ENCODE results near the gene ANKRD22. TPM values are rescaled to one million over a fixed set of nuclear protein-coding genes. Genes with fewer than 3 reads are reported as not detected.

ANKRD22 gene
- total and polyA plus RNA-seq, 7 donors = 2.4 to 26.9 (median 9.7) TPM; not detected in 4

GRCh38 chr10:88820748-88821401 is 30.8 kb downstream of the ANKRD22 start:
- Histone ChIP-seq H3K4me1 (peaks cover 0 to 9% (median 8%) of the 10 kb centered on the region in 4 donors), H3K4me3 (no peak overlapping the region), H3K36me3 (no peaks in the 10 kb centered on the region), H3K27me3 (no peaks in the 10 kb centered on the region), H3K27ac (no peak overlapping the region), H3K9me3 (no peaks in the 10 kb centered on the region)
- no peak for DNase-seq
- intact Hi-C loops (cut with DNase I) = no loop called here
- no peak for TF ChIP-seq EP300 (IDR thresholded peaks at IDR 0.05)
- TF ChIP-seq CTCF (IDR thresholded peaks at IDR 0.05) = no peak
- TF ChIP-seq POLR2A (IDR thresholded peaks at IDR 0.05) = no peak
- no peak for TF ChIP-seq POLR2AphosphoS5 (IDR thresholded peaks at IDR 0.05)

DNA sequence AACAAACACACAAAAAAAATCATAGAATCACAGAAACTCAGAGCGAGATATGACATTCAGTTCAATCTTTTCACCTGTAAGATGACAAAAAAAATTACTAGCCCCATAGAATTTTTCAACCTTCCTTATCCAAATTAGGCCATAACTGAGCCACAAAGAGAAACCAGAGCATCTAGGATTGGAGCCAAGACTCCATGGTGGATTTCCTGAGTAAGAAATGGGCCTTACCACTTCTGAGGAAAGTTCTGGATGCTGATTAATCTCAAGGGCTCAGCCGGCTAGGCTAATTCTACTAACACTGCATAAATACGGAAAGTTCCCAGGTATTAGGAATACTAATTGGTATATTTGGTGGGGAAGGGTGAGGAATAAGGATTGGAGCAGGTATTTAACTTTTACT is 32.4 kb downstream of the ANKRD22 start:
- no peaks in the 10 kb centered on the region for H3K36me3 ChIP-seq
- H3K27ac ChIP-seq = no peak overlapping the region
- TF ChIP-seq POLR2AphosphoS5 (IDR thresholded peaks at IDR 0.05) = no peak
- TF ChIP-seq CTCF (IDR thresholded peaks at IDR 0.05) = no peak
- TF ChIP-seq EP300 (IDR thresholded peaks at IDR 0.05) = no peak
- TF ChIP-seq POLR2A (IDR thresholded peaks at IDR 0.05) = no peak
- intact Hi-C loops (cut with DNase I) = no loop called here
- no peaks in the 10 kb centered on the region for H3K9me3 ChIP-seq
- H3K27me3 ChIP-seq = no peaks in the 10 kb centered on the region
- peaks cover 0 to 9% (median 8%) of the 10 kb centered on the region in 4 donors for H3K4me1 ChIP-seq
- no peak overlapping the region for H3K4me3 ChIP-seq
- DNase-seq = no peak
- 94 to 96% methylated on average over 3 of the region's 3 CpGs for WGBS, 2 donors

DNA sequence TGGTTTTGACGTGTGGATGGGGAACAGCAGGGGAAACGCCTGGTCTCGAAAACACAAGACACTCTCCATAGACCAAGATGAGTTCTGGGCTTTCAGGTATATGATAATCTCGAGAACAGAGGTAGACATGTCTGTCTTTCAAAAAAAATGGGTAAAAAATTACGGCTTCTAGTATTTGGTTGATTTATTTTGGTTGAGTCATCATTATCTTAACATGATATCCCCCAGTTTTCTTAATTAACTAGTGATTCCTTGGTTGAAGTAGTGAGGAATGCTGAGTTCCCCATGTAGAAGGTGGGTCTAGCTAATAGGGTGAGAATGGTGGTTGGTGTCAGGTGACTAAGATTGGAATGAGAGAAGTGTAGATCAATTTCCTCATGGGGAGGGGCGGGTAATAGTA is 38.4 kb downstream of the ANKRD22 start:
- no peak for TF ChIP-seq EP300 (IDR thresholded peaks at IDR 0.05)
- TF ChIP-seq CTCF (IDR thresholded peaks at IDR 0.05) = no peak
- 92 to 94% methylated on average over 6 of the region's 6 CpGs for WGBS, 2 donors
- intact Hi-C loops (cut with DNase I) = no loop called here
- H3K4me1 ChIP-seq = no peaks in the 10 kb centered on the region
- H3K36me3 ChIP-seq = no peaks in the 10 kb centered on the region
- DNase-seq = no peak
- H3K4me3 ChIP-seq = no peak overlapping the region
- H3K9me3 ChIP-seq = no peaks in the 10 kb centered on the region
- peaks cover 0 to 4% (median 0%) of the 10 kb centered on the region in 3 donors for H3K27me3 ChIP-seq
- H3K27ac ChIP-seq = no peak overlapping the region

DNA sequence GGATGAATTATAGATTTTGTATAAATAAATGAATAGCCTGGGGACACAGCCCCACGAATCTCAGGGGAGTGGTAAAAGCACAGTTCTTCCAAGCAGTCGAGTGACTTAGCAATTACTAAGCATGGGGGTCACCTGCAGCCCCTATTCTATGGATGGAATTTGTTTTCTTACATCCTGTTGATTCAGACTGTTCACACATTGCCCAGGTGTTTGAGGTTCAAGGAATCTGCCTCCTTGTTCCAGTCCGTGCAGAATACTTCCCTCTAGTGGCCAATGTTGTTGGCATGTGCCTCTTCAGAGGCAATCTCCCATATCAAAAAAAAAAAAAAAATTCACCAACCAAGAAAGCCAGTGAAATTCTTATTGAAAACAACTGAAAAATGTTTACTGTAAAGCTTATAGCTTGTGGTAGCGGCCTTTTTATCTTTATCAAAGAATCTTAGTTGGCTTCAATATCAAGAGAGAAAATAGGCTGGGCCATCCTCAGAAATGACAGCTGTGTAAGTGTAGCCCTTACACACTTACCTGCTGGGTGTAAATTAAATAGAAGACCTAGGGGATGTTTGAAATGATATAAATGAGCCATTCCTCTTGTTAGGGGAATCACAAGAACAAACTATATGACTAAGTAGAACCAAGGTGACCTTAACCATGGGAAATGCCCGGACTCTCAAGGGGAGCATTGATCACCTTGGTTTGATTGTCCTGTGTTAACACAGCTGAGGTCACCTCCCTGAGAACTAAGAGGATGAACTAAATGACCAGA is 41.3 kb downstream of the ANKRD22 start:
- no peak overlapping the region for H3K4me3 ChIP-seq
- H3K4me1 ChIP-seq = no peaks in the 10 kb centered on the region
- H3K36me3 ChIP-seq = no peaks in the 10 kb centered on the region
- 23 to 40% methylated on average over 5 of the region's 5 CpGs for WGBS, 2 donors
- intact Hi-C loops (cut with DNase I) = no loop called here
- peaks cover 0 to 4% (median 0%) of the 10 kb centered on the region in 3 donors for H3K27me3 ChIP-seq
- no peak for DNase-seq
- no peaks in the 10 kb centered on the region for H3K9me3 ChIP-seq
- H3K27ac ChIP-seq = no peak overlapping the region
- TF ChIP-seq POLR2A (IDR thresholded peaks at IDR 0.05) (no peak), EP300 (IDR thresholded peaks at IDR 0.05) (no peak), CTCF (IDR thresholded peaks at IDR 0.05) (peak in 2 of 4 experiments; percentile 18 to 39), POLR2AphosphoS5 (IDR thresholded peaks at IDR 0.05) (no peak)

Measured in sigmoid colon (tissue), 7 donors.